Measurements from ENCODE around the gene CATSPER4. TPM values are rescaled to one million over a fixed set of nuclear protein-coding genes. Genes with fewer than 3 reads are reported as not detected.

Gene CATSPER4
- total RNA-seq = not detected in 2 replicates

GRCh38 chr1:26190373-26190987 is at the start of gene CATSPER4:
TSS of gene CATSPER4 (plus strand) at chr1:26190602. CDS start at chr1:26190628, 26 bp downstream.

GRCh38 chr1:26158908-26159742 is 31.3 kb upstream of the CATSPER4 start, which contains the start of gene FAM110D:
TSS of gene FAM110D (plus strand) at chr1:26159079. CDS start at chr1:26161292, 2,213 bp downstream.

GRCh38 chr1:26168410-26169197 is 21.8 kb upstream of the CATSPER4 start, which contains the start of gene C1orf232:
TSS of gene C1orf232 (minus strand) at chr1:26168963. CDS start at chr1:26168499, 464 bp downstream.

GRCh38 chr1:26169669-26170471 is 20.5 kb upstream of the CATSPER4 start, which contains the start of gene ZNF593:
TSS of gene ZNF593 (plus strand) at chr1:26169908. CDS start at chr1:26169984, 76 bp downstream.

GRCh38 chr1:26171084-26172072 is 19.0 kb upstream of the CATSPER4 start, which contains the start of gene ZNF593OS:
TSS of gene ZNF593OS (minus strand) at chr1:26171832. CDS start at chr1:26171661, 171 bp downstream.

GRCh38 chr1:26177182-26177684 is 13.2 kb upstream of the CATSPER4 start, which contains the start of gene CNKSR1:
TSS of gene CNKSR1 (plus strand) at chr1:26177491. CDS start at chr1:26177548, 57 bp downstream.

GRCh38 chr1:26233903-26234643 is 43.7 kb downstream of the CATSPER4 start, which contains the start of gene CEP85:
TSS of gene CEP85 (plus strand) at chr1:26234200. CDS start at chr1:26239784, 5,584 bp downstream.

Other genes with a start within 250 kb of the CATSPER4 start
- gene PAFAH2, start 192.5 kb upstream of the CATSPER4 start, total RNA-seq = 9.7 and 14.5 TPM in 2 replicates
- 0.30 and 0.34 TPM in 2 replicates for gene EXTL1, start 168.8 kb upstream of the CATSPER4 start, total RNA-seq
- not detected in 2 replicates for gene SLC30A2, start 144.5 kb upstream of the CATSPER4 start, total RNA-seq
- not detected in 2 replicates for gene TRIM63, start 123.0 kb upstream of the CATSPER4 start, total RNA-seq
- 1.3 and 1.8 TPM in 2 replicates for gene PDIK1L, start 78.8 kb upstream of the CATSPER4 start, total RNA-seq
- gene FAM110D, start 31.5 kb upstream of the CATSPER4 start, total RNA-seq = not detected in 2 replicates
- gene C1orf232, start 21.6 kb upstream of the CATSPER4 start, total RNA-seq = not detected in 2 replicates
- 62.1 and 65.6 TPM in 2 replicates for gene ZNF593, start 20.7 kb upstream of the CATSPER4 start, total RNA-seq
- gene ZNF593OS, start 18.8 kb upstream of the CATSPER4 start, total RNA-seq = not detected in 2 replicates
- 0.15 and 0.17 TPM in 2 replicates for gene CNKSR1, start 13.1 kb upstream of the CATSPER4 start, total RNA-seq
- gene CEP85, start 43.6 kb downstream of the CATSPER4 start, total RNA-seq = 12.4 and 13.7 TPM in 2 replicates
- 227 and 265 TPM in 2 replicates for gene SH3BGRL3, start 89.5 kb downstream of the CATSPER4 start, total RNA-seq
- 6.9 and 8.0 TPM in 2 replicates for gene UBXN11, start 116.0 kb downstream of the CATSPER4 start, total RNA-seq
- not detected in 2 replicates for gene CD52, start 127.4 kb downstream of the CATSPER4 start, total RNA-seq
- gene CRYBG2, start 163.5 kb downstream of the CATSPER4 start, total RNA-seq = 1.3 TPM in 1 of 2 replicates, not detected in the other
- gene ZNF683, start 182.1 kb downstream of the CATSPER4 start, total RNA-seq = not detected in 2 replicates
- not detected in 2 replicates for gene LIN28A, start 220.2 kb downstream of the CATSPER4 start, total RNA-seq
- gene DHDDS, start 241.7 kb downstream of the CATSPER4 start, total RNA-seq = 40.7 and 48.6 TPM in 2 replicates